Measurements from ENCODE around the gene SYNE1. TPM values are rescaled to one million over a fixed set of nuclear protein-coding genes. Genes with fewer than 3 reads are reported as not detected.

The SYNE1 gene
- total and polyA plus RNA-seq, 7 donors, result 7.2 to 203 (median 86.4) TPM

DNA sequence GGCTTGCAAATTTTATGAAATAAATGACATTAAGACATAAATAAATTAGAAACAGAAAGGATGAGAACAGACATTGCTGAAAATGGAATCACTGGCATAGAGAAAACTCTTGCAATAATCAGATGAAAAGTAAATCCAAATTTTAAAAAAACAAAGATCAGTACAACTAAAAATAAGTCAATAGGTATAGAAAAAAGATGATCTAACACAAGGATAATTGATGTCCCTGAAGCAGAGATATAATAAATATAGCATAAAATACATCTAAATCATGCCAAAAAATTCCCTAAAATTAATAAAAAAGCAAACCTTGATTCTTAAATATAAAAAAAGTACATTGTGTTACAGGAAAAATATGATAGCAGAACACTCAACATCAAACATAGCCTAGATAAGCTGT is 379.6 kb downstream of the SYNE1 start:
- DNase-seq, result no peak
- Histone ChIP-seq H3K27ac (no peak overlapping the region), H3K9me3 (no peaks in the 10 kb centered on the region), H3K4me1 (no peaks in the 10 kb centered on the region), H3K27me3 (no peaks in the 10 kb centered on the region), H3K36me3 (peaks cover 9 to 96% (median 44%) of the 10 kb centered on the region in 4 donors), H3K4me3 (no peak overlapping the region)
- intact Hi-C loops (cut with DNase I), result no loop called here
- TF ChIP-seq POLR2A (IDR thresholded peaks at IDR 0.05) (no peak), EP300 (IDR thresholded peaks at IDR 0.05) (no peak), POLR2AphosphoS5 (IDR thresholded peaks at IDR 0.05) (no peak)
- TF ChIP-seq, protein P1, sequence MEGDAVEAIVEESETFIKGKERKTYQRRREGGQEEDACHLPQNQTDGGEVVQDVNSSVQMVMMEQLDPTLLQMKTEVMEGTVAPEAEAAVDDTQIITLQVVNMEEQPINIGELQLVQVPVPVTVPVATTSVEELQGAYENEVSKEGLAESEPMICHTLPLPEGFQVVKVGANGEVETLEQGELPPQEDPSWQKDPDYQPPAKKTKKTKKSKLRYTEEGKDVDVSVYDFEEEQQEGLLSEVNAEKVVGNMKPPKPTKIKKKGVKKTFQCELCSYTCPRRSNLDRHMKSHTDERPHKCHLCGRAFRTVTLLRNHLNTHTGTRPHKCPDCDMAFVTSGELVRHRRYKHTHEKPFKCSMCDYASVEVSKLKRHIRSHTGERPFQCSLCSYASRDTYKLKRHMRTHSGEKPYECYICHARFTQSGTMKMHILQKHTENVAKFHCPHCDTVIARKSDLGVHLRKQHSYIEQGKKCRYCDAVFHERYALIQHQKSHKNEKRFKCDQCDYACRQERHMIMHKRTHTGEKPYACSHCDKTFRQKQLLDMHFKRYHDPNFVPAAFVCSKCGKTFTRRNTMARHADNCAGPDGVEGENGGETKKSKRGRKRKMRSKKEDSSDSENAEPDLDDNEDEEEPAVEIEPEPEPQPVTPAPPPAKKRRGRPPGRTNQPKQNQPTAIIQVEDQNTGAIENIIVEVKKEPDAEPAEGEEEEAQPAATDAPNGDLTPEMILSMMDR (IDR thresholded peaks at IDR 0.05), result no peak

DNA sequence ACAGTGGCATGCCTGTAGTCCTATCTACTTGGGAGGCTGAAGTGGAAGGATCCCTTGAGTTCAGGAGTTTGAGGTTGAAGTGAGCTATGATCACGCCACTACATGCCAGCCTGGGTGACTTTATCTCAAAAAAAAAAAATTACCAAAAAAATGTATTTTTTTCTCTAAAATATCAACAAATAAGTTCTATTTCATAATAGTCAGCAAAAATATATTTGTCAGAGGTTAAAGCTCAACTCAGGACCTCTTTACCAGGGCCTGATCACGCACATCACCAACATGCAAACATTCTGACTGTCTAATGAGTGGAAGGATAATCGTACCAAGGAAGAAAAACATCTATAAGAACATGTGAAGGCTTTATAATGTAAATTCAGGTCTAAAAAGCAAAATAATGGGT is 387.0 kb downstream of the SYNE1 start:
- H3K27ac ChIP-seq, result no peak overlapping the region
- DNase-seq, result no peak
- H3K4me3 ChIP-seq, result no peak overlapping the region
- no peaks in the 10 kb centered on the region for H3K9me3 ChIP-seq
- TF ChIP-seq POLR2A (IDR thresholded peaks at IDR 0.05) (no peak), EP300 (IDR thresholded peaks at IDR 0.05) (no peak), POLR2AphosphoS5 (IDR thresholded peaks at IDR 0.05) (no peak)
- TF ChIP-seq, protein P1 (IDR thresholded peaks at IDR 0.05), result no peak
- no peaks in the 10 kb centered on the region for H3K27me3 ChIP-seq
- intact Hi-C loops (cut with DNase I), result no loop called here
- H3K4me1 ChIP-seq, result peaks cover 0 to 40% (median 31%) of the 10 kb centered on the region in 4 donors
- H3K36me3 ChIP-seq, result peaks cover 0 to 51% (median 12%) of the 10 kb centered on the region in 4 donors
- WGBS, 2 donors, result 94 to 95% methylated on average over 3 of the region's 3 CpGs

DNA sequence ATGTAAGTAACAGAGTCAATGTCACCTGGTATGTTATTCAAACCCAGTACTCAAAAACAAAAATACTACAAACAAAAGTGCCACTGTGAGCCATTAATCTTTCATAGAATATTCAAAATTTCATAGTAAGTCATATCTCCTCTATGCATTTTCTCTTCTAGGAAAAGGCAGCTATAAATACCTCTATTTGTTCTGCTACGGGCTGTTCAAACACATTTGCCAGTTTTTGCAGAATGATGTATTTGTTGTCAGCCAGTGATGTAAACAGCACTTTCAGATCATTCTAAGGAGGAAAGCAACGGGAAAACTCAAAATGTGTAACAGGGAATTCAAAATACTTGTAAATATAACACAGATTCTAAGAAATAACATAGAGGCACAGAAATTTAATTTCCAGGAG is 388.2 kb downstream of the SYNE1 start:
- WGBS, 2 donors, result 8 to 46% methylated on average over 2 of the region's 2 CpGs
- no peak for DNase-seq
- TF ChIP-seq EP300 (IDR thresholded peaks at IDR 0.05) (no peak), POLR2AphosphoS5 (IDR thresholded peaks at IDR 0.05) (no peak), POLR2A (IDR thresholded peaks at IDR 0.05) (no peak)
- TF ChIP-seq, protein P1 (IDR thresholded peaks at IDR 0.05), result no peak
- Histone ChIP-seq H3K4me3 (no peak overlapping the region), H3K27me3 (no peaks in the 10 kb centered on the region), H3K9me3 (no peaks in the 10 kb centered on the region), H3K4me1 (peaks cover 0 to 44% (median 36%) of the 10 kb centered on the region in 4 donors), H3K36me3 (peaks cover 0 to 48% (median 7%) of the 10 kb centered on the region in 4 donors), H3K27ac (peak overlapping the region in 3 of 4 donors; percentile 7 to 45 (median 11))
- intact Hi-C loops (cut with DNase I), result loop anchor here (5.0 kb wide), 1 partner anchor 37 kb away; no protein-coding TSS in a partner anchor

DNA sequence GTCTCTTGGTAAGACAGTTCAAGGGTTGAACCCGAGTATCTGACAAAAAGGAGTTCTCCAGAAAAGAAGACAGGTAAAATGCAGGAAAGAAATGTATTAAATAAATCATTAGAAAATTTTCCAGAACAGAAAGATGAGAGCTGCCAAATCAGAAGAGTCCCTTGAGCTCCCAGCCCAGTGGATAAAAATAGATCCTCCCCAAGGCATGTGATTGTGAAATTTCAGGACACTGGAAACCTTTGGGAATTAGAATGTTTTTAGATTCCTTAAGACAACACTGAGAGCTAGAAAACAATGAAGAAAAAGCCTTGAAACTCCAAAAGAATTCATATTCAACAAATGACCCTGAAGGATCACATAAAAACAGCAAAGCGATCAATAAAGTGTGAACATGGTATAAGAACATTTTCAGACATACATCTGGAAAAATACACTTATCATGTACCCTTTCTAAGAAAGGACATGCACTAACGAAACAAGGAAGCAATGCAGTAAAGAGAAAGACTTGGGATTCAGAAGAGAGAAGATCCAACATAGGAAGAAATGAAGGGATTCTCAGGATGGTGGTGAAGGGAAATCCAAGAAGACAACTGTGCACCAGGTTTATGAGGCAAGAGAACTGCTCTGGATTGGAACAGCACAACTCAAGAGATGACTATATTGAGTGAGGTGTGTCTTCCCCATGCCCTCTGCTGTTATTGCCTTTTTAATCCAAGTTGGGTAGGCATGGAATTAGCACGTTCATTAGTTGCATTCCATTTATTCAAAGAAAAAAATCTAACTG is 390.4 kb downstream of the SYNE1 start:
- 79 to 92% methylated on average over 4 of the region's 4 CpGs for WGBS, 2 donors
- Histone ChIP-seq H3K4me1 (peaks cover 0 to 44% (median 36%) of the 10 kb centered on the region in 4 donors), H3K9me3 (no peaks in the 10 kb centered on the region), H3K27ac (peak overlapping the region; percentile 46 to 73 (median 61)), H3K4me3 (no peak overlapping the region), H3K36me3 (peaks cover 0 to 52% (median 7%) of the 10 kb centered on the region in 4 donors), H3K27me3 (no peaks in the 10 kb centered on the region)
- TF ChIP-seq POLR2AphosphoS5 (IDR thresholded peaks at IDR 0.05), result no peak
- TF ChIP-seq EP300 (IDR thresholded peaks at IDR 0.05), result no peak
- no peak for TF ChIP-seq POLR2A (IDR thresholded peaks at IDR 0.05)
- TF ChIP-seq, protein P1 (IDR thresholded peaks at IDR 0.05), result no peak
- DNase-seq, result no peak
- intact Hi-C loops (cut with DNase I), result loop anchor here (5.0 kb wide), 1 partner anchor 34 kb away; no protein-coding TSS in a partner anchor

Data from sigmoid colon (tissue), 7 donors.